GM08714 (cell line): ENCODE data around the gene ATP9A.

ENCODE experiments used
- H3K4me3 ChIP-seq: fragments of 200-500 bp; sonication (Bioruptor generic); 2 replicates; pipeline ENCODE4 v1.5.1; 2014; ENCODE audit warnings: mild to moderate bottlenecking, low read length, inconsistent platforms
- ZNF274 ChIP-seq: IDR thresholded peaks from 2 replicates; pipeline ENCODE4 v1.6.1; 2012; ENCODE audit warnings: mild to moderate bottlenecking, low read depth, low read length

Gene ATP9A

GRCh38 chr20:51604851-51605250, 163.3 kb downstream of the ATP9A start:
- no peak overlapping the region for H3K4me3 ChIP-seq
- no peak for TF ChIP-seq ZNF274

- no peak overlapping the region for H3K4me3 ChIP-seq
- TF ChIP-seq ZNF274, result no peak
Measured at GRCh38 chr20:51602131-51602530, 166.1 kb downstream of the ATP9A start.

- no peak overlapping the region for H3K4me3 ChIP-seq
- TF ChIP-seq ZNF274, result no peak
Measured at GRCh38 chr20:51600950-51601349, 167.2 kb downstream of the ATP9A start.

GRCh38 chr20:51600016-51600420, 168.2 kb downstream of the ATP9A start:
- H3K4me3 ChIP-seq, result no peak overlapping the region

GRCh38 chr20:51598556-51598955, 169.6 kb downstream of the ATP9A start:
- no peak for TF ChIP-seq ZNF274
- H3K4me3 ChIP-seq, result no peak overlapping the region

More at GRCh38 chr20:51600016-51600420, 168.2 kb downstream of the ATP9A start:
- TF ChIP-seq ZNF274, result no peak

- H3K4me3 ChIP-seq, result no peak overlapping the region
- no peak for TF ChIP-seq ZNF274
Measured at GRCh38 chr20:51597389-51598231, 170.6 kb downstream of the ATP9A start.

- H3K4me3 ChIP-seq, result no peak overlapping the region
- TF ChIP-seq ZNF274, result no peak
Measured at GRCh38 chr20:51596668-51597388, 171.4 kb downstream of the ATP9A start.

- no peak for TF ChIP-seq ZNF274
- no peak overlapping the region for H3K4me3 ChIP-seq
Measured at GRCh38 chr20:51595744-51596143, 172.4 kb downstream of the ATP9A start.

GRCh38 chr20:51595058-51595532, 173.1 kb downstream of the ATP9A start:
- no peak for TF ChIP-seq ZNF274
- H3K4me3 ChIP-seq, result no peak overlapping the region

- no peak for TF ChIP-seq ZNF274
Measured at GRCh38 chr20:51594236-51595057, 173.7 kb downstream of the ATP9A start.

GRCh38 chr20:51593584-51593983, 174.6 kb downstream of the ATP9A start:
- TF ChIP-seq ZNF274, result no peak
- H3K4me3 ChIP-seq, result no peak overlapping the region

More at GRCh38 chr20:51594236-51595057, 173.7 kb downstream of the ATP9A start:
- H3K4me3 ChIP-seq, result no peak overlapping the region

GRCh38 chr20:51592564-51592963, 175.6 kb downstream of the ATP9A start:
- H3K4me3 ChIP-seq, result no peak overlapping the region
- TF ChIP-seq ZNF274, result no peak

GRCh38 chr20:51591871-51592270, 176.3 kb downstream of the ATP9A start:
- TF ChIP-seq ZNF274, result no peak
- H3K4me3 ChIP-seq, result no peak overlapping the region

- no peak overlapping the region for H3K4me3 ChIP-seq
- no peak for TF ChIP-seq ZNF274
Measured at GRCh38 chr20:51588762-51589161, 179.4 kb downstream of the ATP9A start.
